Activated CD8-positive, alpha-beta T cell treated with anti-CD3 and anti-CD28 coated beads for 36 hours (primary cell): ENCODE measurements around the gene BTBD19. TPM values are rescaled to one million over a fixed set of nuclear protein-coding genes. Genes with fewer than 3 reads are reported as not detected.
A peak's percentile ranks its signal among the peaks of the same experiment; 100 is the strongest.
"Not testable (repeated sequence)": the region's sequence is repeated elsewhere in the genome, so short reads cannot be mapped to it uniquely, and the experiment has no call there.

Experiments
- ATAC-seq: fragments of 200-7000 bp; cut with Tn5 transposase; one replicate; pipeline ENCODE4 v1.10.0; 2021; ENCODE audit warnings: mild to moderate bottlenecking, moderate library complexity
- CTCF ChIA-PET: fragments of 350-600 bp; sonication (Branson Sonifier 250); formaldehyde crosslinking; loops from one replicate; lab custom pipeline; 2021; ENCODE audit warnings: antibody characterized with exemption; lab: Charles Lee
- POLR2A ChIA-PET: fragments of 350-600 bp; sonication (Branson Sonifier 250); formaldehyde crosslinking; loops from one replicate; lab custom pipeline; 2021; ENCODE audit warnings: antibody characterized with exemption; lab: Charles Lee
- DNase-seq: peaks from one replicate; pipeline ENCODE4 v3.0.0-alpha.2; 2020
- H3K27ac Mint-ChIP-seq: one replicate; pipeline ENCODE4 v1.8.0; 2021; ENCODE audit warnings: mild to moderate bottlenecking, mixed read lengths
- H3K27me3 Mint-ChIP-seq: one replicate; pipeline ENCODE4 v1.8.0; 2021; ENCODE audit warnings: mixed read lengths
- H3K36me3 Mint-ChIP-seq: one replicate; pipeline ENCODE4 v1.8.0; 2021; ENCODE audit warnings: low read depth, mixed read lengths
- H3K4me1 Mint-ChIP-seq: one replicate; pipeline ENCODE4 v1.8.0; 2021; ENCODE audit warnings: low read depth, mixed read lengths
- H3K4me3 Mint-ChIP-seq: one replicate; pipeline ENCODE4 v1.8.0; 2021; ENCODE audit warnings: mild to moderate bottlenecking, moderate library complexity, mixed read lengths
- H3K9me3 Mint-ChIP-seq: one replicate; pipeline ENCODE4 v1.8.0; 2021; ENCODE audit warnings: mixed read lengths
- CTCF ChIP-seq: fragments of 200-600 bp; IDR thresholded peaks from one replicate; pipeline ENCODE4 v1.8.0; 2022; ENCODE audit warnings: antibody characterized with exemption, mild to moderate bottlenecking
- intact Hi-C: fragments of 100-400 bp; cut with micrococcal nuclease; formaldehyde crosslinking; loops from one replicate; pipeline ENCODE4 v1.10.0; 2022
- total RNA-seq, 2 experiments: library from RNA; stranded (reverse); gene quantifications; one replicate each; pipeline ENCODE4 v1.2.3, GENCODE V29; 2021

Gene BTBD19
- total RNA-seq, 2 experiments from 2014 or later: 4.8 to 5.6 TPM

GRCh38 chr1:44792736-44793502 is 15.4 kb upstream of the BTBD19 start:
- H3K27ac Mint-ChIP-seq: no peak overlapping the region
- H3K4me1 Mint-ChIP-seq: no peaks in the 10 kb centered on the region
- H3K36me3 Mint-ChIP-seq: no peaks in the 10 kb centered on the region
- ATAC-seq: no peak
- no peaks in the 10 kb centered on the region for H3K9me3 Mint-ChIP-seq
- POLR2A ChIA-PET: interaction anchor here (1.3 to 11.9 kb wide), 6 partner anchors 14 to 218 kb away, joined by 4 to 181 read pairs (median 26); partner anchors contain the start of genes RNU5D-1 and RPS8
- peak; percentile 1 for DNase-seq
- no peak for TF ChIP-seq CTCF
- H3K27me3 Mint-ChIP-seq: no peaks in the 10 kb centered on the region
- no peak overlapping the region for H3K4me3 Mint-ChIP-seq
- CTCF ChIA-PET: interaction anchor here (0.7 to 2.3 kb wide), 10 partner anchors 8 to 699 kb away, joined by 3 to 9 read pairs (median 4); partner anchors contain the start of gene RPS8
- intact Hi-C loops: no loop called here

DNA sequence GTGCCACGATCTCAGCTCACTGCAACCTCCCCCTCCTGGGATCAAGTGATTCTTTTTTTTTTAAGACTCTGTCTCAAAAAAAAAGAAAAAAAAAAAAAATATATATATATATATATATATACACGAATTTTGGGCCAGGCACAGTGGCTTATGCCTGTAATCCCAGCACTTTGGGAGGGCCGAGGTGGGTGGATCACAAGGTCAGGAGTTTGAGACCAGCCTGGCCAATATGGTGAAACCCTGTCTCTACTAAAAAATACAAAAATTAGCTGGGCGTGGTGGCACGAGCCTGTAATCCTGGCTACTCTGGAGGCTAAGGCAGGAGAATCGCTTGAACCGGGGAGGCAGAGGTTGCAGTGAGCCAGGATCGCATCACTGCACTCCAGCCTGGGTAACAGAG is 10.4 kb upstream of the BTBD19 start:
- H3K27ac Mint-ChIP-seq: not testable (repeated sequence)

GRCh38 chr1:44798481-44799365 is 9.6 kb upstream of the BTBD19 start:
- no peaks in the 10 kb centered on the region for H3K27me3 Mint-ChIP-seq
- ATAC-seq (no peak), DNase-seq (no peak)
- no peak overlapping the region for H3K4me3 Mint-ChIP-seq
- no peaks in the 10 kb centered on the region for H3K9me3 Mint-ChIP-seq
- peaks cover 27% of the 10 kb centered on the region for H3K36me3 Mint-ChIP-seq
- H3K27ac Mint-ChIP-seq: peak overlapping the region; percentile 100
- intact Hi-C loops: no loop called here
- no peak for TF ChIP-seq CTCF
- H3K4me1 Mint-ChIP-seq: peaks cover 26% of the 10 kb centered on the region
- CTCF ChIA-PET: interaction anchor here (0.6 to 4.6 kb wide), 8 partner anchors 8 to 67 kb away, joined by 3 to 51 read pairs (median 4); partner anchors contain the start of genes BTBD19 and RNU5D-1
- POLR2A ChIA-PET: interaction anchor here (1.0 to 8.3 kb wide), 7 partner anchors 10 to 77 kb away, joined by 5 to 130 read pairs (median 37); partner anchors contain the start of genes BEST4, BTBD19, DYNLT4 and RNU5D-1

More for the DNA sequence above, 10.4 kb upstream of the BTBD19 start:
- ChIA-PET CTCF (interaction anchor here (1.8 to 4.6 kb wide), 4 partner anchors 7 to 13 kb away, joined by 5 to 51 read pairs (median 18); partner anchors contain the start of gene BTBD19), POLR2A (interaction anchor here (1.9 to 8.3 kb wide), 7 partner anchors 10 to 68 kb away, joined by 8 to 130 read pairs (median 37); partner anchors contain the start of genes BTBD19, DYNLT4, RNU5D-1 and RPS8)
- H3K27me3 Mint-ChIP-seq, H3K9me3 Mint-ChIP-seq, DNase-seq, intact Hi-C loops, ATAC-seq, H3K4me3 Mint-ChIP-seq: not testable (repeated sequence)
- Mint-ChIP-seq H3K4me1 (peaks cover 18% of the 10 kb centered on the region), H3K36me3 (peaks cover 18% of the 10 kb centered on the region)

DNA sequence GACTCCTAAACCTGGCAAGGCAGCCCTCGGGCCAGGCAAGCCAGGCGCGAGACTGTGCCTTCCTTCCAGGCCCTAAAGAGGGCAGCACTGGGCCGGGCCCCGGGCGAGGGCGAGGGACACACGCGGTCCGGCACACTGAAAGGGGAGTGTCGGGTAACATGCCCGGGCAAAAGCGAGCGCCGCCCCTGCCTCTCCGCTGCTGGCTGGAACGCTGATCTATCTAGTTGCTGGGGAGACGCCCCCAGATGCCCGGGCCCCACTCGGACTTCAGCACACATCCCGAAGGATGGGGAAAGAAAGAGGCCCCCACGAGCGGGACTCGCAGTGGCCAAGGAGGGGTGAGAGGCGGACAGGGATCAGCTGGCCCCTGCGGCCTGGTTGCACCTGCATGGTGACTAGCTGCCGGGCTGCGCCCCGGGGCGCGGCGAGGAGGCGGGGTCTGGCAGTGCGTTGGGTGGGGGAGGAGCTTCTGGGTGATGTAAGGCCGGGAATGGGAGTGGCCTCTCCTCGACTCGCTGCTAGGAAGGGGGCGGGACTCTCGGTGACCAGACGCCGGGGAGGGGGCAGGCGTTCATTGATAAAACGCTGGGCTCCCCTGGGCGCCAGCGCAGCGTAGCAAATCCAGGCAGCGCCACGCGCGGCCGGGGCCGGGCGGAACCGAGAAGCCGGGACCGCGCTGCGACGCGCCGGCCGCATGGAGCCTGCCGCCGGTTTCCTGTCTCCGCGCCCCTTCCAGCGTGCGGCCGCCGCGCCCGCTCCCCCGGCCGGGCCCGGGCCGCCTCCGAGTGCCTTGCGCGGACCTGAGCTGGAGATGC is 8.3 kb upstream of the BTBD19 start, which contains the start of gene PLK3:
Gene PLK3, plus strand, starts transcription at position 608 of the 815 bp plus-strand sequence. Its CDS starts 87 bp downstream, at position 695.
- ATAC-seq (peak; percentile 90), DNase-seq (peak; percentile 99)
- TF ChIP-seq CTCF: peak; percentile 76
- H3K4me1 Mint-ChIP-seq: peaks cover 35% of the 10 kb centered on the region
- H3K27me3 Mint-ChIP-seq: no peaks in the 10 kb centered on the region
- peak within 1 kb of the TSS; percentile 100 for H3K27ac Mint-ChIP-seq
- ChIA-PET POLR2A (interaction anchor here (1.0 to 8.3 kb wide), 11 partner anchors 9 to 505 kb away, joined by 3 to 130 read pairs (median 32); partner anchors contain the start of genes BEST4, BTBD19, DYNLT4 and RNU5D-1), CTCF (interaction anchor here (0.7 to 4.6 kb wide), 18 partner anchors 10 to 167 kb away, joined by 3 to 51 read pairs (median 4); partner anchors contain the start of genes BEST4, BTBD19 and RNU5D-1)
- H3K9me3 Mint-ChIP-seq: no peaks in the 10 kb centered on the region
- H3K4me3 Mint-ChIP-seq: peak within 1 kb of the TSS; percentile 84
- intact Hi-C loops: loop anchor here (10.0 kb wide), 1 partner anchor 505 kb away; no protein-coding TSS in a partner anchor
- peaks cover 38% of the 10 kb centered on the region for H3K36me3 Mint-ChIP-seq
